ENCODE results near the gene PRR16.

PRR16 gene

GRCh38 chr5:120538149-120538548, 74.0 kb downstream of the PRR16 start:
- DNase-seq (ENCODE audit: low spot score), result no peak
- TF ChIP-seq CTCF (IDR thresholded peaks at IDR 0.05; ENCODE audit: extremely low read depth, insufficient read depth, missing control alignments), result no peak
- in situ Hi-C loops (cut with MboI; ENCODE audit: low pct_unique_long_range_greater_than_20kb, low sequenced_read_pairs, unreplicated experiment), result no loop called here

- DNase-seq (ENCODE audit: low spot score), result no peak
- no peak for TF ChIP-seq CTCF (IDR thresholded peaks at IDR 0.05; ENCODE audit: extremely low read depth, insufficient read depth, missing control alignments)
- in situ Hi-C loops (cut with MboI; ENCODE audit: low pct_unique_long_range_greater_than_20kb, low sequenced_read_pairs, unreplicated experiment), result no loop called here
Measured at GRCh38 chr5:120538644-120539043, 74.5 kb downstream of the PRR16 start.

- no peak for DNase-seq (ENCODE audit: low spot score)
- no peak for TF ChIP-seq CTCF (IDR thresholded peaks at IDR 0.05; ENCODE audit: extremely low read depth, insufficient read depth, missing control alignments)
- in situ Hi-C loops (cut with MboI; ENCODE audit: low pct_unique_long_range_greater_than_20kb, low sequenced_read_pairs, unreplicated experiment), result no loop called here
Measured at GRCh38 chr5:120539471-120539870, 75.4 kb downstream of the PRR16 start.

DNA sequence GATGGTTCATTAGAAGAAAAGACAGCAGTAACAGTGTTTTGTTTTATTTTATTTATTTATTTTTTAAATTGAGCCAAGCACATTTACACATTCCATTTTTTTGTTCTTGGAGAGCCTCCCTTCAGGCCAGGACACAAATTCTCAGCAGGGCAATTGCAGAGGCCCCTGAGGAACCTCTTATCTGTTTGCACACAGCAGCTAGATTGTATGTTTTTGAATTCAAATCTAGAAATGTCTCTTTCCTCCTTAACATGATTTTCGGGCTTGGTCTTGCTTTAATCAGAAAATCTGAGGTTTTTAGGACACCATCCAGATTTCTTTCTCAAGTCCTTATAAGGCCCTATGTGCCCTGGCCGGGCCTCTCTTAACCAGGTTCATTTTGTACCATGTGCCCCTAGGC, 76.0 kb downstream of the PRR16 start:
- no peak for DNase-seq (ENCODE audit: low spot score)
- in situ Hi-C loops (cut with MboI; ENCODE audit: low pct_unique_long_range_greater_than_20kb, low sequenced_read_pairs, unreplicated experiment), result no loop called here
- no peak for TF ChIP-seq CTCF (IDR thresholded peaks at IDR 0.05; ENCODE audit: extremely low read depth, insufficient read depth, missing control alignments)

DNA sequence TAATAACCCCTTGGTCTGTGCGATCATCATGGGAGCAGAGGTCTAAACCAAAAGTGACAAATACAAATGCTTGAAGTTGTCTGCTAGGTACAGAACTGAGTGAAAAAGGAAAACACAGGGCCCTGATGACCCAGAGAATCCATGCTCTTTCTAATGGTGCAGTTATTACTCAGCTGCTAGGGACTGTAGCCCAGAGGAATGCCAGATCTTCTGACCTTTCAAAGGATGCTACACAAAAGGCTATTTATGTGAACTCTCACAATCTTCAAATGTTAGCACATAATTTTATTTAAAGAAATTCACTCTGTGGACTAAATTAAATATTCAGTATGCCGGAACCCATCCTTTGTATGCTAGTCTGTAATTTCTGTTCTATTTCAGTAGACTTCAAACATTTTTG, 79.9 kb downstream of the PRR16 start:
- in situ Hi-C loops (cut with MboI; ENCODE audit: low pct_unique_long_range_greater_than_20kb, low sequenced_read_pairs, unreplicated experiment), result no loop called here
- DNase-seq (ENCODE audit: low spot score), result no peak

GRCh38 chr5:120545007-120545406, 80.9 kb downstream of the PRR16 start:
- no peak for TF ChIP-seq CTCF (IDR thresholded peaks at IDR 0.05; ENCODE audit: extremely low read depth, insufficient read depth, missing control alignments)
- no peak for DNase-seq (ENCODE audit: low spot score)
- in situ Hi-C loops (cut with MboI; ENCODE audit: low pct_unique_long_range_greater_than_20kb, low sequenced_read_pairs, unreplicated experiment), result no loop called here

More for the DNA sequence above, 79.9 kb downstream of the PRR16 start:
- TF ChIP-seq CTCF (IDR thresholded peaks at IDR 0.05; ENCODE audit: extremely low read depth, insufficient read depth, missing control alignments), result no peak

DNA sequence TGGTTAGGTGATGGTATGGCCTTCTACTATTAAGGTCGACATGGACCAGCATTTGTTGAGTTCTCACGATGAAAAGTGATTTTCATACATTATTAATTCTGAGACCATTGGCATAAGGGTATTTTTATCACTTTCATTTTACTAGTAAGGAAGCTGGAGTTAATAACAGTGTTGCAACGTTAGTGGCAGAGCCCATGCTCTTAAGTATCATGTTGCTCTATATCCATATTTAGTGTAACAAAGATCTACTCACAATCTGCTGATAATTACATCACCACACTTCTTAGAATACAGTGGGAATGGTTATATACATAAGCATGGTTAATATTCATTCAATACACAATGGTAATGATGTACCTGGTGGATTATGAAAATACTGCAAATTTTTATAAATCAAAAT, 81.9 kb downstream of the PRR16 start:
- TF ChIP-seq CTCF (IDR thresholded peaks at IDR 0.05; ENCODE audit: extremely low read depth, insufficient read depth, missing control alignments), result no peak
- no peak for DNase-seq (ENCODE audit: low spot score)
- in situ Hi-C loops (cut with MboI; ENCODE audit: low pct_unique_long_range_greater_than_20kb, low sequenced_read_pairs, unreplicated experiment), result no loop called here
